OCI-LY1 (cell line): ENCODE measurements around the gene EMD.

Experiments
- H2AFZ ChIP-seq: fragments of 200-600 bp; sonication (generic), shearing (Covaris generic); 2 replicates; pipeline ENCODE4 v1.6.0; 2014; ENCODE audit warnings: antibody characterized with exemption, mild to moderate bottlenecking, low read length
- H3F3A ChIP-seq: fragments of 200-600 bp; sonication (generic), shearing (Covaris generic); 2 replicates; pipeline ENCODE4 v1.6.0; 2014; ENCODE audit warnings: mild to moderate bottlenecking, antibody characterized with exemption, low read length, moderate library complexity; ENCODE audit not compliant: insufficient read depth
- H3K27ac ChIP-seq: fragments of 200-600 bp; sonication (generic); 2 replicates; pipeline ENCODE4 v1.5.1; 2014; ENCODE audit warnings: low read length, mixed run types, mild to moderate bottlenecking, low read depth; ENCODE audit not compliant: poor library complexity, severe bottlenecking
- H3K27me3 ChIP-seq: fragments of 200-600 bp; sonication (generic); 2 replicates; pipeline ENCODE4 v1.6.0; 2014; ENCODE audit warnings: antibody characterized with exemption, mild to moderate bottlenecking, low read length, moderate library complexity; ENCODE audit not compliant: insufficient read depth
- H3K36me3 ChIP-seq: fragments of 200-600 bp; sonication (generic); 2 replicates; pipeline ENCODE4 v1.6.1; 2014; ENCODE audit warnings: mild to moderate bottlenecking, antibody characterized with exemption, low read length, moderate library complexity, mixed read lengths; ENCODE audit not compliant: insufficient read depth
- H3K4me1 ChIP-seq: fragments of 200-600 bp; sonication (generic); 2 replicates; pipeline ENCODE4 v1.5.1; 2014; ENCODE audit warnings: mild to moderate bottlenecking, low read length, moderate library complexity; ENCODE audit not compliant: insufficient read depth, severe bottlenecking
- H3K4me2 ChIP-seq: fragments of 200-600 bp; sonication (generic), shearing (Covaris generic); 2 replicates; pipeline ENCODE4 v1.6.1; 2014; ENCODE audit warnings: low read length
- H3K4me3 ChIP-seq: fragments of 200-600 bp; sonication (generic); 2 replicates; pipeline ENCODE4 v1.5.1; 2014; ENCODE audit warnings: low read length, low read depth, mild to moderate bottlenecking, mixed read lengths; ENCODE audit not compliant: poor library complexity, severe bottlenecking
- H3K79me2 ChIP-seq: fragments of 200-600 bp; shearing (Covaris generic); 2 replicates; pipeline ENCODE4 v1.6.1; 2016; ENCODE audit warnings: mixed run types, low read length, mixed read lengths; ENCODE audit not compliant: insufficient read depth
- H3K9ac ChIP-seq: fragments of 200-600 bp; sonication (generic), shearing (Covaris generic); 2 replicates; pipeline ENCODE4 v1.6.1; 2014; ENCODE audit warnings: mild to moderate bottlenecking, low read length, mixed read lengths
- H3K9me2 ChIP-seq: fragments of 200-600 bp; sonication (generic), shearing (Covaris generic); 2 replicates; pipeline ENCODE4 v1.6.1; 2014; ENCODE audit warnings: low read depth, mild to moderate bottlenecking, low read length, mixed read lengths
- H3K9me3 ChIP-seq: fragments of 200-600 bp; shearing (Covaris generic); 2 replicates; pipeline ENCODE4 v1.6.1; 2014; ENCODE audit warnings: low read length, mixed read lengths
- H4K20me1 ChIP-seq: fragments of 200-600 bp; sonication (generic), shearing (Covaris generic); 2 replicates; pipeline ENCODE4 v1.6.0; 2016; ENCODE audit warnings: mild to moderate bottlenecking, low read length; ENCODE audit not compliant: insufficient read depth
- EZH2 ChIP-seq: fragments of 200-600 bp; sonication (generic), shearing (Covaris generic); IDR thresholded peaks from 2 replicates; pipeline ENCODE4 v1.8.0; 2017; ENCODE audit warnings: borderline replicate concordance, mixed run types, mild to moderate bottlenecking, antibody characterized with exemption, low read length, moderate library complexity, mixed read lengths
- TF ChIP-seq, protein P1 (sequence below): fragments of 200-600 bp; sonication (generic), shearing (Covaris generic); IDR thresholded peaks from 2 replicates; pipeline ENCODE4 v1.5.1; 2017; ENCODE audit warnings: mild to moderate bottlenecking, antibody characterized with exemption, low read length, moderate library complexity, mixed read lengths

EMD gene

GRCh38 chrX:154375156-154375504 is 4.0 kb upstream of the EMD start:
- H3K4me2 ChIP-seq = peak overlapping the region; percentile 81

GRCh38 chrX:154376774-154377173 is 2.3 kb upstream of the EMD start:
- Histone ChIP-seq H3K9ac (no peak overlapping the region), H3K4me3 (no peak overlapping the region), H3K9me3 (no peaks in the 10 kb centered on the region)

More at GRCh38 chrX:154375156-154375504, 4.0 kb upstream of the EMD start:
- peak overlapping the region; percentile 50; the same call in 1 of the 2 replicates for H3K9ac ChIP-seq
- no peaks in the 10 kb centered on the region for H3K9me3 ChIP-seq
- H3K79me2 ChIP-seq = no peaks in the 10 kb centered on the region; the same call in 1 of the 2 replicates
- H3K27ac ChIP-seq = peak overlapping the region; percentile 41
- H4K20me1 ChIP-seq = no peaks in the 10 kb centered on the region
- no peaks in the 10 kb centered on the region for H3K9me2 ChIP-seq
- peaks cover 51% of the 10 kb centered on the region for H3K4me1 ChIP-seq
- H3K27me3 ChIP-seq = no peaks in the 10 kb centered on the region
- no peaks in the 10 kb centered on the region for H3F3A ChIP-seq
- no peak for TF ChIP-seq EZH2
- TF ChIP-seq, protein P1, sequence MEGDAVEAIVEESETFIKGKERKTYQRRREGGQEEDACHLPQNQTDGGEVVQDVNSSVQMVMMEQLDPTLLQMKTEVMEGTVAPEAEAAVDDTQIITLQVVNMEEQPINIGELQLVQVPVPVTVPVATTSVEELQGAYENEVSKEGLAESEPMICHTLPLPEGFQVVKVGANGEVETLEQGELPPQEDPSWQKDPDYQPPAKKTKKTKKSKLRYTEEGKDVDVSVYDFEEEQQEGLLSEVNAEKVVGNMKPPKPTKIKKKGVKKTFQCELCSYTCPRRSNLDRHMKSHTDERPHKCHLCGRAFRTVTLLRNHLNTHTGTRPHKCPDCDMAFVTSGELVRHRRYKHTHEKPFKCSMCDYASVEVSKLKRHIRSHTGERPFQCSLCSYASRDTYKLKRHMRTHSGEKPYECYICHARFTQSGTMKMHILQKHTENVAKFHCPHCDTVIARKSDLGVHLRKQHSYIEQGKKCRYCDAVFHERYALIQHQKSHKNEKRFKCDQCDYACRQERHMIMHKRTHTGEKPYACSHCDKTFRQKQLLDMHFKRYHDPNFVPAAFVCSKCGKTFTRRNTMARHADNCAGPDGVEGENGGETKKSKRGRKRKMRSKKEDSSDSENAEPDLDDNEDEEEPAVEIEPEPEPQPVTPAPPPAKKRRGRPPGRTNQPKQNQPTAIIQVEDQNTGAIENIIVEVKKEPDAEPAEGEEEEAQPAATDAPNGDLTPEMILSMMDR = no peak
- peak overlapping the region; percentile 60 for H3K4me3 ChIP-seq
- H2AFZ ChIP-seq = no peak overlapping the region
- H3K36me3 ChIP-seq = no peaks in the 10 kb centered on the region

DNA sequence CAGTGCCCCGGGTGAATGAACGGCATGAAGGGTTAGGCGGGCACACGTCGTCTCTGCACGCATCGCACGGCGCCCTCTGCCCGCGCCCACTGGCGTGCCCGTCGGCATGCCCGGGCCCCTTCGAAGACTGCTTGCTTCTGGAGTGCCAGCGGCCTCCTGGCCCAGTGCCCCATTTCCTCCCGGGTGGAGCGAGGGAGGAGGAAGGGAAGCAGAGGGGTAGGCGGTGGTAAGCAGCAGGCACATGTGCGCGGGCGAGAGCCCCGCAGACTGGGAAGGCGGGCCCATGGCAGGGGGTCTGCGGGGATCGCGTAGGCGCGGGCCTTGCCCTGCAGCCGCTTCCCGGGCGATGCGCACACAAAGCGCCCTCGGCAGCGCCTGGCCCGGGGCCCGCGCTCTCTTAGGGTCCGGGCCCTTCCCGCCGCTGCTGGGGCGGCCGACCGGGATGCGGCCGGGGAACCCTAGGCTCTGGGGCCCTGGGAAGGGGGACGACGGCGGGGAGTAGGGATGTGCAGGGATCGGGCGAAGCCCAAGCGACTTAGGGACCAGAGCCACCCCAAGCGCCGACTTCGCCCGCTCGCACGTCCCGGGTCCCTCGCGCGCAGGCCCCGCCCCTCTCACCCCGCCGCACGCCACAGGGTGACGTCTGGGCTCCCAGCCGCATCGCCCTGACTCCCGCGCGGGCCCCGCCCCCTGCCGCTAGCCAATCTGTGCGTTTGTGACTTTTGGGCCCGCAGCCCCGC is 866 bp upstream of the EMD start:
- no peak overlapping the region for H2AFZ ChIP-seq
- no peaks in the 10 kb centered on the region for H3K9me2 ChIP-seq
- no peaks in the 10 kb centered on the region for H3F3A ChIP-seq
- H3K9ac ChIP-seq = peak overlapping the region; percentile 84
- H3K27me3 ChIP-seq = no peaks in the 10 kb centered on the region
- no peaks in the 10 kb centered on the region for H4K20me1 ChIP-seq
- peak overlapping the region; percentile 60 for H3K4me3 ChIP-seq
- peak overlapping the region; percentile 61 for H3K27ac ChIP-seq
- H3K36me3 ChIP-seq = peaks cover 8% of the 10 kb centered on the region
- peaks cover 36% of the 10 kb centered on the region for H3K4me1 ChIP-seq
- no peaks in the 10 kb centered on the region for H3K9me3 ChIP-seq
- peak overlapping the region; percentile 84 for H3K4me2 ChIP-seq
- H3K79me2 ChIP-seq = no peaks in the 10 kb centered on the region; the same call in 1 of the 2 replicates
- TF ChIP-seq, protein P1 = peak; percentile 6; the same call in 1 of the 2 replicates
- no peak for TF ChIP-seq EZH2

More at GRCh38 chrX:154376774-154377173, 2.3 kb upstream of the EMD start:
- H3K9me2 ChIP-seq = no peaks in the 10 kb centered on the region
- H2AFZ ChIP-seq = no peak overlapping the region
- H3K4me2 ChIP-seq = no peak overlapping the region
- H3K79me2 ChIP-seq = no peaks in the 10 kb centered on the region; the same call in 1 of the 2 replicates
- no peak overlapping the region for H3K27ac ChIP-seq
- peaks cover 8% of the 10 kb centered on the region for H3K36me3 ChIP-seq
- no peaks in the 10 kb centered on the region for H3K27me3 ChIP-seq
- TF ChIP-seq EZH2 = no peak
- TF ChIP-seq, protein P1 = no peak
- H3F3A ChIP-seq = no peaks in the 10 kb centered on the region
- no peaks in the 10 kb centered on the region for H4K20me1 ChIP-seq
- H3K4me1 ChIP-seq = peaks cover 51% of the 10 kb centered on the region
